ENCODE results near the gene ZSWIM5.

DNA sequence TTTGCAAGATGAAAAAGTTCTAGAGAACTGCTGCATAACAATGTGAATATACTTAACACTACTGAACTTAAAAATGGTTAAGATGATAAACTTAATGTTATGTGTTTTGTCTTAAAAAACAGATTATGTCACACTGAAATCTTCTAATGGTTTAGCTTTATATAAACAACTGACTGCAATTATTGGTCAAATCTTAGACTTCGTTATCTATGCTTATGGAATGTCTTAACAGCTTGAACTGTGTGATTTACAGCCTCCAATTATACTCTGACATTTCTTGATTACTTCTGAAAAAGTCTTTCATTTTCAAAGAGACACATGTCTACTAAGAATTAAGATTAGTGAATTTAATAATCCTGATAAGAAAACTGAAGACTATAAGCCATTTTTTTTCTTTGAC is 71.1 kb downstream of the ZSWIM5 start:
- TF ChIP-seq POLR2AphosphoS5 (IDR thresholded peaks at IDR 0.05; ENCODE audit: low read depth, low read length): no peak
- TF ChIP-seq, protein P1, sequence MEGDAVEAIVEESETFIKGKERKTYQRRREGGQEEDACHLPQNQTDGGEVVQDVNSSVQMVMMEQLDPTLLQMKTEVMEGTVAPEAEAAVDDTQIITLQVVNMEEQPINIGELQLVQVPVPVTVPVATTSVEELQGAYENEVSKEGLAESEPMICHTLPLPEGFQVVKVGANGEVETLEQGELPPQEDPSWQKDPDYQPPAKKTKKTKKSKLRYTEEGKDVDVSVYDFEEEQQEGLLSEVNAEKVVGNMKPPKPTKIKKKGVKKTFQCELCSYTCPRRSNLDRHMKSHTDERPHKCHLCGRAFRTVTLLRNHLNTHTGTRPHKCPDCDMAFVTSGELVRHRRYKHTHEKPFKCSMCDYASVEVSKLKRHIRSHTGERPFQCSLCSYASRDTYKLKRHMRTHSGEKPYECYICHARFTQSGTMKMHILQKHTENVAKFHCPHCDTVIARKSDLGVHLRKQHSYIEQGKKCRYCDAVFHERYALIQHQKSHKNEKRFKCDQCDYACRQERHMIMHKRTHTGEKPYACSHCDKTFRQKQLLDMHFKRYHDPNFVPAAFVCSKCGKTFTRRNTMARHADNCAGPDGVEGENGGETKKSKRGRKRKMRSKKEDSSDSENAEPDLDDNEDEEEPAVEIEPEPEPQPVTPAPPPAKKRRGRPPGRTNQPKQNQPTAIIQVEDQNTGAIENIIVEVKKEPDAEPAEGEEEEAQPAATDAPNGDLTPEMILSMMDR (IDR thresholded peaks at IDR 0.05): no peak
- TF ChIP-seq, protein P2, sequence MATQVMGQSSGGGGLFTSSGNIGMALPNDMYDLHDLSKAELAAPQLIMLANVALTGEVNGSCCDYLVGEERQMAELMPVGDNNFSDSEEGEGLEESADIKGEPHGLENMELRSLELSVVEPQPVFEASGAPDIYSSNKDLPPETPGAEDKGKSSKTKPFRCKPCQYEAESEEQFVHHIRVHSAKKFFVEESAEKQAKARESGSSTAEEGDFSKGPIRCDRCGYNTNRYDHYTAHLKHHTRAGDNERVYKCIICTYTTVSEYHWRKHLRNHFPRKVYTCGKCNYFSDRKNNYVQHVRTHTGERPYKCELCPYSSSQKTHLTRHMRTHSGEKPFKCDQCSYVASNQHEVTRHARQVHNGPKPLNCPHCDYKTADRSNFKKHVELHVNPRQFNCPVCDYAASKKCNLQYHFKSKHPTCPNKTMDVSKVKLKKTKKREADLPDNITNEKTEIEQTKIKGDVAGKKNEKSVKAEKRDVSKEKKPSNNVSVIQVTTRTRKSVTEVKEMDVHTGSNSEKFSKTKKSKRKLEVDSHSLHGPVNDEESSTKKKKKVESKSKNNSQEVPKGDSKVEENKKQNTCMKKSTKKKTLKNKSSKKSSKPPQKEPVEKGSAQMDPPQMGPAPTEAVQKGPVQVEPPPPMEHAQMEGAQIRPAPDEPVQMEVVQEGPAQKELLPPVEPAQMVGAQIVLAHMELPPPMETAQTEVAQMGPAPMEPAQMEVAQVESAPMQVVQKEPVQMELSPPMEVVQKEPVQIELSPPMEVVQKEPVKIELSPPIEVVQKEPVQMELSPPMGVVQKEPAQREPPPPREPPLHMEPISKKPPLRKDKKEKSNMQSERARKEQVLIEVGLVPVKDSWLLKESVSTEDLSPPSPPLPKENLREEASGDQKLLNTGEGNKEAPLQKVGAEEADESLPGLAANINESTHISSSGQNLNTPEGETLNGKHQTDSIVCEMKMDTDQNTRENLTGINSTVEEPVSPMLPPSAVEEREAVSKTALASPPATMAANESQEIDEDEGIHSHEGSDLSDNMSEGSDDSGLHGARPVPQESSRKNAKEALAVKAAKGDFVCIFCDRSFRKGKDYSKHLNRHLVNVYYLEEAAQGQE (IDR thresholded peaks at IDR 0.05; ENCODE audit: insufficient read depth in 1 of 2, low read depth in 2 of 2, low read length in 1 of 2): no peak
